ENCODE results near the gene ZBTB39.
"Not testable (repeated sequence)": the region's sequence is repeated elsewhere in the genome, so short reads cannot be mapped to it uniquely, and the experiment has no call there.

ZBTB39 gene

DNA sequence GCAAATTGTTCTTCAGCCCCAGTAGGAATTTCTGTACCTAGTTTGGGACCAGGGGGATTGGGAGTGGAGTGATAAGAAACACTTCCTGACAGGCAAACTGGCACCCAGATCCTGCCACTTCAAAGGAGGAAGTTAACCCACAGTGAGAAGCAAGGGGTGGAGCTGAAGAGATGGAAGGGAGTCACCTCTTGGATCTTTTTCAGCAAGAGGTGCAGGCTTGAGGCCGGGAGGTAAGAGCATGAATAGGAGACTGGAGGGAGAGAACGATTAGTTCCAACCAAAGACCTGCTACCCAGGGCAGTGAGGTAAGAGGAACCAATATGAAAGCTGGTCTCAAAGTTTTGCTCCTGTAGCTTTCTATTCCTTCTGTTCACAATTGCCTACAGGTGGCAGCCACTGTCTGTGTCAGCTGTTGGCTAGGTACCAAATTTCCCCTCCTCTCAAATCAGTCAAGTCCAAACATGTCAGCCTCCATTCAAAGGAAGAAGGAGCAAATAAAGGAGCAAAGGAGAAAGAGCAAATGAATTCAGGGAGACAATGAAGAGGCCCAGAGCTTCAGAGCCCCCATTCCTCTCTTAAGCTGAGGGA, 24.9 kb upstream of the ZBTB39 start:
- peak; percentile 13 for DNase-seq (ENCODE audit: low read depth, low spot score)

DNA sequence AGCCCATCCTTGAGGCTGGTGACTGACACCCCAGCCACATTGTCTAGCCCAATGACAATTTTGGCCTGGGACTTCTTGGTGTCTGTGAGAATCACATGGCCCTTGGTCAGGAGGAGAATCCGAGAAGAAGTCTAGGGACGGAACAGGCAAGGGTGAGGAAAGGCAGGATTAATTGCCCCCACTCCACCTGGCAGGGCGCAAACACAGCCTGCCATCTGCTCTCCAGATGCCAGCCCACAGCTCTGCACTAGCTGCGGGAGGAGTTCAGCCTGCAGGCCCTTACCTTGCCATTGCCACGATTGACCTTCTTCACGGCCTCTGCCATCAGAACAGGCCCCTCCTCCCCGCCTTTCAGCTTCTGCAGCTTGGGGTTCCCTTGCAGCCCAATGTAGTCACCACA, 23.1 kb upstream of the ZBTB39 start:
- no peak for DNase-seq (ENCODE audit: low read depth, low spot score)

GRCh38 chr12:57027805-57028153, 21.4 kb upstream of the ZBTB39 start:
- no peak for DNase-seq (ENCODE audit: low read depth, low spot score)

GRCh38 chr12:57027011-57027804, 20.9 kb upstream of the ZBTB39 start:
- DNase-seq (ENCODE audit: low read depth, low spot score): no peak

GRCh38 chr12:57025196-57025595, 18.9 kb upstream of the ZBTB39 start:
- no peak for DNase-seq (ENCODE audit: low read depth, low spot score)

DNA sequence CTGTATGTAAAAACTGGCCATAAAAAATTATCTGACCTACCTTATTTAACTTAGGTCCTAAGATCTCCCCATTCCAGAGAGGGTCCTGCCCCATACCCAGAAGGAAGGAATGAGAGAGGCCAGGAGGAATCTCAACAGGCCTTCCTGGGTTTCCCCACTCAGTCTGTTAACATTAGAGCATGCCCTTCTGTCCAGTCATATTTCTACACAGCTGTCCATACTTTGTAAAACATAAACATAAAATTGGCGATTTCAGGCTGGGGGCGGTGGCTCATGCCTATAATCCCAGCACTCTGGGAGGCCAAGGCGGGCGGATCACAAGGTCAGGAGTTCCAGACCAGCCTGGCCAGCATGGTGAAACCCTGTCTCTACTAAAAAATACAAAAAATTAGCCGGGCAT, 16.0 kb upstream of the ZBTB39 start:
- DNase-seq (ENCODE audit: low read depth, low spot score): not testable (repeated sequence)

DNA sequence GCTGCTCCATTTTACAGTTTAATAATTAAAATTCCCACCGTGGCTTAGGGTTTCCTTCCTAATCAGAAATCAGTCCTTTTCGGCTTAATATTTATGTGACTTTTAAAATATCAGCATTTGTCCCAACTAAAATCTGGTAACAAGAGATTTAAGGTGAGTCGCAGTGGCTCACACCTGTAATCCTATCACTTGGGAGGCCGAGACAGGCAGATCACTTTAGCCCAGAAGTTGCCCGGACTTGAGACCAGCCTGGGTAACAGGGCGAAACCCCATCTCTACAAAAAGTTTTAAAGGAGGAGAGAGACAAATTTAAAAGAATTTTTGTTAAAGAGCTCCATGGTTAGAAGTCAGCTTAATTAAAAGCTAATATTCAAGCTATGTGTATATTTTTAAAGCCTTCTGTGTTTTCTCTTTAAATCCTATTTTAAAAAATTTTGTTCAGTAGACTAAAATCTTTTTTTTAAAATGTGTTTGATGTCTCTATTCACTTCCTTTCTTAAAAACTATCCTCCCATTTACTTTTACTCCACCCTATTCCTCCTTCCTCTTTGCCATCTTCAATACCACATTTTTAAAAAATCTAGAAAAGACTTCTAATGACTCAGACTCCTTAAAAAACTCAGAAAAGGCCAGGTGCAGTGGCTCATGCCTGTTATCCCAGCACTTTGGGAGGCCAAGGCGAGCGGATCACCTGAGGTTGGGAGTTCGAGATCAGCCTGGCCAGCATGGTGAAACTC, 13.8 kb upstream of the ZBTB39 start:
- DNase-seq (ENCODE audit: low read depth, low spot score): no peak

- DNase-seq (ENCODE audit: low read depth, low spot score): no peak
Measured at GRCh38 chr12:57018906-57019305, 12.6 kb upstream of the ZBTB39 start.

GRCh38 chr12:57018353-57018752, 12.0 kb upstream of the ZBTB39 start:
- not testable (repeated sequence) for DNase-seq (ENCODE audit: low read depth, low spot score)

- DNase-seq (ENCODE audit: low read depth, low spot score): no peak
Measured at GRCh38 chr12:57016348-57016747, 10.0 kb upstream of the ZBTB39 start, which contains the start of gene TAC3. TSS of gene TAC3 (minus strand) at chr12:57016529. CDS start at chr12:57015797, 732 bp downstream.

GRCh38 chr12:57012600-57013465, 6.5 kb upstream of the ZBTB39 start:
- DNase-seq (ENCODE audit: low read depth, low spot score): no peak

GRCh38 chr12:57011438-57012424, 5.4 kb upstream of the ZBTB39 start:
- DNase-seq (ENCODE audit: low read depth, low spot score): no peak

DNA sequence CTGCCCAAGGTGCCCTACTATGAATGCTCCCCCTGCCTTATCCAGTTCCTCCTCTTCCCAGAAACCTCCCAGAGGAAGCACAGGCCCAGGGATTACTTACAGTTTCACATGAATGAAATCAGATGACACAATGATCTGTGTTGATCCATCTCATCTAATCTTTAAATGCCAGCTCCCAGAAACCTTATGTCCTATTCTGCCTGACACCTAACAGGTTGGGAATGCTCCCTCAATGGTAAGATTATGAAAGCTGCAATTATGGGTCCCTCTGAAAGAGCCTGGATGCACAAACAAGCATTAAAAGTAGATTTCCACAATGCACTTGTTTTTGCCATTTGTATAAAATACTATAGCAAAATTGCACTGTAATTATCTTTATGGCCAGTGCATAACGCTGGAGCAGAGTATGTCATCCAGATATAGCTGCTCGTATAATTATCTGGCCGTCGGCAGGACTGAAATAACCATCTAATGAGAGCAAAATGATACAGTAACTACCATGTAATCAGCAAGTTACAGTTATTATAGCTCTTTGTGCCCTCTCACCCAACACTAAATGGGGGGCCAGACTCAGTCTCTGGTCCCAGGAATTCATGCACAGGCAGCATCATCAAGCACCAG, 4.4 kb upstream of the ZBTB39 start:
- no peak for DNase-seq (ENCODE audit: low read depth, low spot score)

GRCh38 chr12:57009949-57010626, 3.7 kb upstream of the ZBTB39 start:
- DNase-seq (ENCODE audit: low read depth, low spot score): no peak

- peak; percentile 64 for DNase-seq (ENCODE audit: low read depth, low spot score)
Measured at GRCh38 chr12:57008178-57008577, 1.8 kb upstream of the ZBTB39 start.

DNA sequence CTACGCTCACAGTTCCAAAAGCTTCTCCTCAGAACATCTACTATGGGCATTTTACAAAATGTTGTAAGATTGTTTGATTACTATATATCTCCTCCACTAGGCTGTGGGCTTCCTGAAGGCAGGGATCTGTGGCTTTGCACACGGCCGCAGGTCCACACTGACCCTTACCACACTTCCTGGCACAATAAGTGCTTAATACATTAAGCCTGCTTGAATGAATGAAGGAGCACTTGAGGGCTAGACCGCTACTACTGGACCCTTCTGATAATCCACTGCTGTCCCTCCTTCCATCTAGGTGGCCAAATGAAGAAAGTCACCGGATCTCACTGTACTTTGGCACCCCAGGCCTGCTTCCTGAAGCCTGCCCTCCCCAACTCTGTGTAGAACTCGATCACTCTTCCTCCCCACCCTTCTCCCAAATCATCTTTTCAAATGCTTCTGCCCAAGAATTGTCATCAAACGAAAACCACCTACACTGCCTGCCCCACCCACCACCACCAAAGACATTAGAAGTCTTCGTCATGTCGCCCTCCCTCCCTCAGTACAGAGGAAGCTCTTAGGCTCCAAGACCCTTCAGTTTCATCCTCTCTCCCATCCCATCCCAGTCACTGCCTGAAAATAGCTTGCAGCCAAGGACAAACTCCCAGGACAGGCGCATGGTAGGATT, 596 bp upstream of the ZBTB39 start:
- no peak for DNase-seq (ENCODE audit: low read depth, low spot score)

DNA sequence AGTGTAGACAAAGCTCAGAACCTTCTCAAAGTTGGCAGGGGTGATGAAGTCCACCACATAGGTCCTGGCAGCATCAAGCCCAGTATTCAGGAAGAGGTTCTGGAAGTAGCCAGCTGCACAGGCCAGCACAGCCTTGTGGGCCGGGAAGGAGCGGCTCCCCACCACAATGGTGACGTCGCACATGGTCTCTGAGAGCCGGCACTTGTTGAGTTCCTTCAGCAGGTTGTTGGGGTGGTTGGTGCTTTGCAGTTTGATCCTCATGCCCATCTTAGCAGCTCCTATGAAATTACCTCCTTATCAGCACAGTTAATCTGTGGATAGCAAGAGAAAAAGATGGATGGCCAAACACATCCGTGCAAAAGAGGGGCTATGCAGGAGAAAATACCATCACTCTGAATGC, 1.7 kb downstream of the ZBTB39 start:
- DNase-seq (ENCODE audit: low read depth, low spot score): no peak

DNA sequence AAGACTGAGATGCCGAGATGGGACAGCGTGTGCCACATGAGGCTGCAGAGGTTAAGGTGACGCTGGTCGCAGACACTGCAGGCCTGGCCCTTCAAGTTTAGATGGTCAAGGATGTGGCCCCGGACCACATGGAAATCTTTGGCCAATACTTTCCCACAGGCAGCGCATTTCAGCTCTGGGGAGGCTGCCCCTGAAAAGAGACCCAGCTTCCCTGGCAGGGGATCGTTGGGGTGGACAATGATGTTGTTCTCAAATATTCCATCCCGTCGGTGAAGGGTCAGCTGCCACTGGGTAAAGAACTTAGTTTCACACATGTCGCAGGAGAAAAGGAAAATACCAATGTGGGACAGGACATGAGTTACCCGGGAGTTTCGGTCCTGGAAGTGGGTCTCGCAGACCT, 3.0 kb downstream of the ZBTB39 start:
- no peak for DNase-seq (ENCODE audit: low read depth, low spot score)

DNA sequence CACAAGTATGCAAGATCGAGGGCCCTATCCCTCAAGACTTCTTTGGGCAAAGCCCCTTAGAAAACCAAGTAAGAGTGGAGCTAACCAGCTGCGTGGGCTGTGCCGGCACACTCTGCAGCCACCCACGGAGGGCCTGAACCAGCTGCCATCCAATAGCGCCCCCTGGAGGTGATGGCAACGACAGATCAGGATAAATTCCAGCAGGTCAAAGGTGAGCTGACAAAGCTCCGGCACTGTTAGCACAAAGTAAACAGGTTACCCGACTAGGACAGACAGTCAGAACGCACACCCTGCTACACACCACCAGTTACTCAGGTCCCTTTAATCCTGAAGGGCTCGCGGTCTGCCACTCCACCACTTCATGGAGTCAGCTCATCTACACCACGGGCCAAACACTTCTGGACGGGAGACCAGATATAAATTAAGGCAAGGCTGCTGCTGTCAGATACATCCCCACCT, 4.9 kb downstream of the ZBTB39 start:
- peak; percentile 48 for DNase-seq (ENCODE audit: low read depth, low spot score)

Measured in astrocyte of the hippocampus (primary cell).